Left renal cortex interstitium (tissue), 4 donors: Measurements from ENCODE around the gene GPR39. TPM values are rescaled to one million over a fixed set of nuclear protein-coding genes. Genes with fewer than 3 reads are reported as not detected.

Experiments
- DNase-seq, 4 donors: peaks; one replicate each; pipeline ENCODE4 v3.0.0-alpha.2; 2013; ENCODE audit warnings: low read depth in 4 of 4, low spot score in 2 of 4, missing footprints in 1 of 4
- polyA plus RNA-seq, 4 donors: library from polyadenylated mRNA; unstranded; fragments of 120-200 nt; gene quantifications; one replicate each; pipeline ENCODE4 v1.2.1, GENCODE V29; 2013; ENCODE audit not compliant: insufficient read length in 4 of 4

Gene GPR39
- polyA plus RNA-seq, 4 donors, result 3.0 to 4.6 (median 3.5) TPM

DNA sequence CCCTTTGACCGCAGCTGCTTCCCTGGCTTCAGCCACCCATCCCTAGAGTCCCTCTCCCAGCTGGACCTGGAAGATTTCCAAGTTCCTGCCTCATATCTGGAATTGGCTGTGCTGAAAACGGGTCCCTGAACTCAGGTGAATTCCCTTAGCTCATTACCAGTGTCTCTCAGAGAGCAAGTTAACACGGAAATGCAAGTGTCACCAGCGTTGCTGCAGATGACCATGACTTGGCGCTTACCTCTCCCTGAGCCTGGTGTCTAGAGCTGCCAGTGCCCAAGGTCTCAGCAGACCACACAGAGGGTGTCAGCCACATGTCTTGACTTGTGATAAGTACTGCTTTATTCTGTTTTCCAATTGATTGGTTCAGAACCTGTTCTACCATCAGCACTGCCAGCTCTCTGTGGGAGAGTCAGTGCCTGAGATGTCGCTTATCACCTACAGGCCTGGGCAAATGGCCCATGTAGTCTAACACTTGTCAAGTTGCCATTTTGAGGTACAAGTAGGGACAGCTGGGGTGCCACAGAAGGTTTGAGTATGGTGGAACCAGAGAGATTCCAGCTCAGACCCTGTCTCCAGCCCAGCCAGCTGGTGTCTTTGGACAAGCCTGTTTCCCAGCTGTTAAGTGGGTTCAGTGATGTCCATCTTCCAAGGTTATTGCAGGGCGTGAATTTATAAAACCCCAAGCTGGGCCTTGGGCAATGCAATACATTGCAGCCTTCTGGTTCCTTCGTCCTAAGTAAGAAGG is 204.7 kb downstream of the GPR39 start:
- DNase-seq, result no peak

- no peak for DNase-seq
Observed at GRCh38 chr2:132623096-132623839, 206.7 kb downstream of the GPR39 start.

- no peak for DNase-seq
Observed at GRCh38 chr2:132627536-132627935, 210.9 kb downstream of the GPR39 start.

- no peak for DNase-seq
Observed at GRCh38 chr2:132632000-132632649, 215.5 kb downstream of the GPR39 start.

DNA sequence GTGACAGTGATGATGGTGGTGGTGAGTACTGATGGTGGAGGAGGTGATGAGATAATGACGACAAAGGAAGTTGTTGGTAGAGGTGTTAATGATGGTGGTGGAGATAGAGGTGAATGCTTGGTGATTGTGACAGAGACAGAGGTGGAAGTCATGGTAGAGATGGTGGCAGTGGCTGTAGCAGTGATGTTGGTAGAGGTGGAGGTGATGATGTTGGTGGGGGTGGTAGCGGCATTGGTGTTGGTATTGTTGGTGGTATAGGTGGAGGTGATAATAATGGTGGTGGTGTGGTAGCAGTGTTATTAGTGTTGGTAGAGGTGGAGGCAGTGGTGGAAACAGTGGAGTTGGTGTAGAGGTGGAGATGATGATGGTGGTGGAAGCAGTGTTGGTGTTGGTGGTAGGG is 217.0 kb downstream of the GPR39 start:
- DNase-seq, result no peak

DNA sequence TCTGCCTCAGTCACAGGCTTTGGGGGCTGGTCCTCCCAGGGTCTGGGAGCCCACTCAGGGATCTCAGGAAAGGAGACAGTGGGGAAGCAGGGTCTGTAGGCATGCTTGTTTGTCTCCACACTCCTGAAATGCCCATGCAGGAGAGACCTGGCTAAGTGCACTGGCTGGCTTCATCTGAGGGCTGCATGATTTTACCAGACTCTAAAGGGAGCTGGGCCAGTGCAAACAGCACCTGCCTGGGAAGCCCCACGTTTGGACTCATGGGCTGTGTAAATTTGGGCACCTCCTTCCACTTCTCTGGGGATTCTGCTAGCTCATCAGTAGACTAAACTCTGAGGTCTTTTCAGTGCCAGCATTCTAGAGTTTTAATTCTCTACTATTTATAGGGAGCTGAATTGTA is 219.7 kb downstream of the GPR39 start:
- no peak for DNase-seq

DNA sequence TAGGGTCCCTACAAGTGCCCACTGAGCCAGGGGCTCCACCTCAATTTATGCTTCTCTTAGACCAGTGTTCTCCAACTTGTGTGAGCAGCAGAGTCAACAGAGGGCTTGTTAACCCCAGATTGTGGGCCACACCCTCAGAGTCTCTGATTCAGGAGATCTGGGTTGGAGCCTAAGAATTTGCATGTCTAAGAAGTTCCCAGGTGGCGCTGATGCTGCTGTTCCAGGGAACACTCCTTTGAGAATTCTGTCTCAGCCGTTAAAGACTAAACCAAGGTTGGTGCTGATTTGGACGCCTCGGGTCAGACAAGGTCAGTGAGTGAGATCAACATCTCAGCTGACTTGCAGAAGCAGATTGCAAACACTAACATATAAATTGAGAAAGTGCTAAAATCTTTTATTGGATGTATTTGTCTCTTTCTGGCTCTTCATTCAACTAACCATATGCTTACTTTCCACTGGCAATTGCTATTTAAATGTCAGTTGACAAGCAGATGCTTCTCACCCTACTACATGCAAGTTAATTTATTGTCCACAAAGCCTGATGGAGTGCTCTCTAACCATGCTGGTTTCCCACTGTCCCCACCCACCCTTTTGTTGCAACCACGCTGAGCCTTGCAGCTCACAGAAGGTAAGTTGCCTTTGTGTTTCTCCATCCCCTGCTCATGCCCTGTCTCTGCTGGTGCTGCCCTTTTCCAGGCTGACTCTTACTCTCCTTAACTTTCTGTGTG is 221.9 kb downstream of the GPR39 start:
- DNase-seq, result no peak

DNA sequence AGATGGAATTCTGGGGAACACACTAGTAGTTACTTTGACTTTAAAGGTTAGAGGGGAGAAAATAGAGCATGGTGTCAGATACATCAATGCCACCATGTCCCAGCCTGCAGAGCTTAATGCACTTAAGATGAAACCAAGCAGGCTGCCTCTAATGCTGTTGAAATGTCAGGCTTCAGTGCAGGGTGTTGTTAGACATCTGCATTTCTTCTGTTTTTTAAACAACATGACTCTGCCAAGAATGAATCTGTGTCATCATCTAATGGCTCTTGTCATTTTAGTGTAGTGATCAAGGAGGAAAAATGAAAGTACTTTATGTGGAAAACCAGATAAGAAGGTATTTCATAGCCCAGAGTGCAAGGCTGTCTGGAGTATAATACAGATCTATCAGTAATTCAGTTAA is 223.5 kb downstream of the GPR39 start:
- no peak for DNase-seq

DNA sequence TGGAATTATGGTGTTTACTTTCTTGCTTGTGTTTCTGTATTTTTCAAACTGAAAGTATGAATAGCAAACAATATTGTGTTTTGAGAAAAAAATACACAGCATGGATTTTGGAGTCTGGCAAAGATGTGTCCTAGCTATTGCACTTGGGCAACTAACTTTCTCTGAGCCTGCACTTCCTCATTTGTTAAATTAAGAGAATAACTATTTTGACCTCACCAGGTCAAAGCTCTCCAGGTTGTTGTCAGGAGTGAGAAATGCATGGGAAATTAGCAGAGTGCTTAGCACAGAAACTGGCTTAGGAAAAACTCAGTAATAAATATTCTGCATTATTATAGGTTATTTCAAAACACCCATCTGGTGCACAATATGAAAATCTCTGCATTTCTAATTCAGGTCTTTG is 225.2 kb downstream of the GPR39 start:
- no peak for DNase-seq

DNA sequence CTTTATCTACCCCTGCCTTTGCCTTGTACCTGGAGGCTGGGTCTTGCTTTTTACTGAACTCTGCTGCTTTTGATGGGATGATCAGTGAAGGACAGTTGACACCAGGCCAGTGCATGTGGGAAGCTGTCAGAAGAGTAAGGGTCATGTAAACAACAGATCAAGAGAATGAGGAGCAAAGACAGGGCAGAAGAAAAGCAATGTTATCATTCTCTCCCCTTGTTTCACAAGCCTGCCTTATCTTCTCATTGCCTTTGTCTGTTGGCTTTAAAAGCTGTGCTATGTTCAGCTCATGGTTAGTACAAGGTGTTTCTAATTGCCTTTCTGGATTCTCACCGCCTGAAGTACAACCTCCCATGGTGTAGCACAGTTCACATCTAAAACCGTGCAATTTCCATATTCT is 225.8 kb downstream of the GPR39 start:
- no peak for DNase-seq

GRCh38 chr2:132645176-132645575 is 228.6 kb downstream of the GPR39 start:
- no peak for DNase-seq

GRCh38 chr2:132645722-132646539 is 229.3 kb downstream of the GPR39 start:
- no peak for DNase-seq

DNA sequence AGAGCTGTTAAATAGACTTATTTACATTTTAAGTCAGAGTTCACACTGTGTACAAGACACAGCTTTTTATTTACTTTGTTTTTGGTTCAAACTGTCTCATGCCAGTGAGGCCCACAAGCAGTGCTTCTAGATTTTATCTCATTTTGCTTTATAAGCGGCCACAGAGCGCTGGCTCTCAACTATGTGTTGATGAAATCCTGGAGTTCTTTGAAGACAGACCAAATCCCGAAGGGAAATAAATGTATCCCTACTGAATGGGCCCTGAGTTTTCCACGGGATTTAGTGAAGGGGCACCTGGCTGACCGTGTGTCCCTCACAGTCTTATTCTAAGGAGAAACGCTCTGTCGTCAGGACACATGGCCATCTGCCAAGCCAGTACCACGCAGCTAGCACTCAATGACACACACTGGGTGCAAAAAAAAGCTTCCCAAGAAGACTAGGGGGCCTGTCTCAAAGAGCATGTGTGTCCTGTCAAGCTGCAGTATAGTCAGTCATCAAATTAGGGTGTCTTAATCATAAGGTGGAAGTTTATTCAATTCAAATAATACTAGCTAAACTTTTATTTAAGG is 230.0 kb downstream of the GPR39 start:
- no peak for DNase-seq

- no peak for DNase-seq
Observed at GRCh38 chr2:132651115-132652045, 234.8 kb downstream of the GPR39 start.

DNA sequence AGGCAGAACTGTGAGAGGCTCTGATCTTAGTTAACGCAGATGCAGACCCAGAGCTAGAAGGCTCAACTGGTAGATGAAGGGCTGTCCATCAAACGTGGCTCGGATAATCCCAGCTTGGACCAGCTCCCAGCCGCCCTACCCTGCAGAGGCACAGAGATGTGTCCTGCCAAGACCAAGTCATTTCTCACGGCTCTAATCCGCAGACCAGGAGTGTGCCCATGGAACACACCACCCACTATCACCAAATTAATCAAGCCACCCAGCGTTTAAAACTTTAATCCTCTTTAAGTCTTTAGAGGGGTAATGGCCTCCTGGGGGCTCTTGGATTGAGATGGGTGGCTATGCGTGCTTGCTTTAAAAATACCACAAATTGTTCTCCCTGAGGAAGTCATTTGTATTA is 235.9 kb downstream of the GPR39 start:
- DNase-seq, result no peak

- no peak for DNase-seq
Observed at GRCh38 chr2:132654335-132654734, 237.7 kb downstream of the GPR39 start.

DNA sequence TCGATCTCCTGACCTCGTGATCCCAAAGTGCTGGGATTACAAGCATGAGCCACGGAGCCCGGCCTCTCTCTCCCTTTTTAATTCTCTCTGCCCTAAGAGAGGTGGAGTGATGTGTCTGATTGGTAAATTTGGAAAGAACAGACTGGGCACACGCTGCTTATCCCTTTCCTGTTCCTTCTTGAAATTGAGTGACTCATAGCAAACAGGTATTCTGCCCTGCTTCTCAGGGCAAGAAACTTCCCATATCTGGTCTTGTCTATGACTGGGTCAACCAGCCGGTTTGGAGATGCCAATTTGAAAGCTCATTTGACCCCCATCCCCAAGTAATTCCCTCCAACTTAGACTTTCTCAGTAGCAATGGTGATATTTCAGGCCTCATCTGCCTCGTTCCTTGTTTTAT is 238.4 kb downstream of the GPR39 start:
- DNase-seq, result no peak

- DNase-seq, result no peak
Observed at GRCh38 chr2:132656266-132656975, 239.8 kb downstream of the GPR39 start.
